HG02970 (cell line): Measurements from ENCODE around the gene TMED3.

Experiments used
- ATAC-seq: cut with Tn5 transposase; IDR thresholded peaks from one replicate; pipeline ENCODE4 v1.9.1; 2021; ENCODE audit warnings: mild to moderate bottlenecking, moderate library complexity, moderate number of reproducible peaks; ENCODE audit not compliant: unreplicated experiment, low FRiP score

The TMED3 gene

GRCh38 chr15:79372428-79372827 is 61.5 kb downstream of the TMED3 start:
- no peak for ATAC-seq
